Heart left ventricle (tissue), 13 donors: ENCODE results near the gene KCNMA1.

Experiments used
- POLR2A ChIP-seq, 2 donors: fragments of 450-650 bp; IDR thresholded peaks; one replicate each; pipeline ENCODE4 v1.6.1; 2017; ENCODE audit warnings: antibody characterized with exemption in 2 of 2, mild to moderate bottlenecking in 2 of 2, moderate library complexity in 2 of 2
- TF ChIP-seq, protein P1 (sequence below), 12 donors: fragments of 200-600 bp; sonication (generic) in 4 of 12; IDR thresholded peaks; one replicate each; pipeline versions ENCODE4 v1.5.0 to v1.8.0; 2018 to 2022; ENCODE audit warnings: antibody characterized with exemption in 12 of 12, mild to moderate bottlenecking in 5 of 12
- donor health status: ischemic (EF 13 %, LVEDD 7.1; RV severe dilation, severe dysfunction).
- donor health status: DM: no; HTN: yes; CAD: no.
- donor health status: DM: no; HTN: no; CAD: no.
- donor health status: ischemic (EF 25% LVEDD 6.9; RV normal size, moderate dysfunction).
- donor health status: ischemic (EF 25% LVEDD 5.7; RV mildly dilated, moderate dysfunction).
- donor health status: ischemic (EF 35%, LVEDD 5.7; RV mildly dilated, moderate dysfunction).
- donor health status: nonischemic (EF 11% LVEDD 7.7; RV severe dilation, severe dysfunction).
- donor health status: DM: yes; HTN: yes; CAD: no.
- donor health status: PGD.
- donor health status: ischemic (EF 29% LVEDD 5.4; RV normal size, mild dysfunction).
- donor health status: nonischemic (EF 23%, LVEDD 6.1; RV moderate dilation, normal function).

- TF ChIP-seq, protein P1, sequence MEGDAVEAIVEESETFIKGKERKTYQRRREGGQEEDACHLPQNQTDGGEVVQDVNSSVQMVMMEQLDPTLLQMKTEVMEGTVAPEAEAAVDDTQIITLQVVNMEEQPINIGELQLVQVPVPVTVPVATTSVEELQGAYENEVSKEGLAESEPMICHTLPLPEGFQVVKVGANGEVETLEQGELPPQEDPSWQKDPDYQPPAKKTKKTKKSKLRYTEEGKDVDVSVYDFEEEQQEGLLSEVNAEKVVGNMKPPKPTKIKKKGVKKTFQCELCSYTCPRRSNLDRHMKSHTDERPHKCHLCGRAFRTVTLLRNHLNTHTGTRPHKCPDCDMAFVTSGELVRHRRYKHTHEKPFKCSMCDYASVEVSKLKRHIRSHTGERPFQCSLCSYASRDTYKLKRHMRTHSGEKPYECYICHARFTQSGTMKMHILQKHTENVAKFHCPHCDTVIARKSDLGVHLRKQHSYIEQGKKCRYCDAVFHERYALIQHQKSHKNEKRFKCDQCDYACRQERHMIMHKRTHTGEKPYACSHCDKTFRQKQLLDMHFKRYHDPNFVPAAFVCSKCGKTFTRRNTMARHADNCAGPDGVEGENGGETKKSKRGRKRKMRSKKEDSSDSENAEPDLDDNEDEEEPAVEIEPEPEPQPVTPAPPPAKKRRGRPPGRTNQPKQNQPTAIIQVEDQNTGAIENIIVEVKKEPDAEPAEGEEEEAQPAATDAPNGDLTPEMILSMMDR (IDR thresholded peaks at IDR 0.05), result no peak
- TF ChIP-seq POLR2A (IDR thresholded peaks at IDR 0.05), result no peak
Observed at GRCh38 chr10:77268721-77269120, 368.9 kb downstream of the KCNMA1 start.
